ENCODE data around the gene PTPRD.
"Not testable (repeated sequence)": the region's sequence is repeated elsewhere in the genome, so short reads cannot be mapped to it uniquely, and the experiment has no call there.

Gene PTPRD

GRCh38 chr9:10449201-10449617 lies 163.6 kb downstream of the PTPRD start:
- DNase-seq: not testable (repeated sequence)

- no peak for DNase-seq
Observed at GRCh38 chr9:10447036-10447435, 165.8 kb downstream of the PTPRD start.

GRCh38 chr9:10443868-10444204 lies 169.0 kb downstream of the PTPRD start:
- no peak for DNase-seq

- DNase-seq: no peak
Observed at GRCh38 chr9:10443181-10443867, 169.5 kb downstream of the PTPRD start.

GRCh38 chr9:10438955-10439354 lies 173.8 kb downstream of the PTPRD start:
- no peak for DNase-seq

- DNase-seq: no peak
Observed at GRCh38 chr9:10436756-10437155, 176.0 kb downstream of the PTPRD start.

GRCh38 chr9:10434412-10434811 lies 178.4 kb downstream of the PTPRD start:
- no peak for DNase-seq

GRCh38 chr9:10411272-10411671 lies 201.5 kb downstream of the PTPRD start:
- no peak for DNase-seq

- DNase-seq: no peak
Observed at GRCh38 chr9:10403283-10403682, 209.5 kb downstream of the PTPRD start.

- DNase-seq: no peak
Observed at GRCh38 chr9:10396615-10397014, 216.2 kb downstream of the PTPRD start.

GRCh38 chr9:10387282-10387681 lies 225.5 kb downstream of the PTPRD start:
- no peak for DNase-seq

- DNase-seq: no peak
Observed at GRCh38 chr9:10371824-10372223, 241.0 kb downstream of the PTPRD start.

GRCh38 chr9:10366171-10366779 lies 246.5 kb downstream of the PTPRD start:
- peak; percentile 6 for DNase-seq

- DNase-seq: no peak
Observed at GRCh38 chr9:10354591-10354990, 258.2 kb downstream of the PTPRD start.

- not testable (repeated sequence) for DNase-seq
Observed at GRCh38 chr9:10345621-10346020, 267.2 kb downstream of the PTPRD start.

GRCh38 chr9:10341057-10341456 lies 271.7 kb downstream of the PTPRD start:
- DNase-seq: no peak

- no peak for DNase-seq
Observed at GRCh38 chr9:10339152-10339551, 273.6 kb downstream of the PTPRD start.

GRCh38 chr9:10331157-10331556 lies 281.6 kb downstream of the PTPRD start:
- DNase-seq: no peak

- no peak for DNase-seq
Observed at GRCh38 chr9:10282084-10282483, 330.7 kb downstream of the PTPRD start.

GRCh38 chr9:10274988-10275387 lies 337.8 kb downstream of the PTPRD start:
- DNase-seq: no peak

- DNase-seq: no peak
Observed at GRCh38 chr9:10274175-10274574, 338.6 kb downstream of the PTPRD start.

GRCh38 chr9:10272830-10273229 lies 340.0 kb downstream of the PTPRD start:
- no peak for DNase-seq

GRCh38 chr9:10268531-10269485 lies 344.0 kb downstream of the PTPRD start:
- no peak for DNase-seq

- no peak for DNase-seq
Observed at GRCh38 chr9:10265153-10265631, 347.6 kb downstream of the PTPRD start.

Data from inflammatory macrophage treated with lipopolysaccharide for 4 hours (primary cell).